H1 (cell line): Measurements from ENCODE around the gene TTC34. TPM values are rescaled to one million over a fixed set of nuclear protein-coding genes. Genes with fewer than 3 reads are reported as not detected.

Source experiments
- CHD7 ChIP-seq: fragments of 300-600 bp; sonication (generic); IDR thresholded peaks from 2 replicates; pipeline ENCODE4 v1.7.1; 2012; ENCODE audit warnings: low read length, moderate library complexity, mild to moderate bottlenecking, inconsistent platforms; ENCODE audit not compliant: insufficient replicate concordance
- GABPA ChIP-seq: IDR thresholded peaks from 2 replicates; pipeline ENCODE4 v1.6.1; 2011; ENCODE audit warnings: mild to moderate bottlenecking, low read length, moderate library complexity, borderline replicate concordance; ENCODE audit not compliant: insufficient read depth
- KDM5A ChIP-seq: fragments of 200-600 bp; IDR thresholded peaks from 2 replicates; pipeline ENCODE4 v1.7.1; 2012; ENCODE audit warnings: mild to moderate bottlenecking, low read length, inconsistent platforms, mixed read lengths
- PHF8 ChIP-seq: fragments of 200-600 bp; sonication (generic); conservative IDR thresholded peaks from 2 replicates; pipeline ENCODE4 v1.7.1; 2012; ENCODE audit warnings: low read depth, mild to moderate bottlenecking, inconsistent platforms, low read length, moderate library complexity
- TEAD4 ChIP-seq: IDR thresholded peaks from 2 replicates; pipeline ENCODE4 v1.6.1; 2012; ENCODE audit warnings: low read depth, low read length, inconsistent platforms, mixed read lengths
- polyA plus RNA-seq, 7 experiments: library from polyadenylated mRNA; depleted of rRNA in 3 of 7; stranded (reverse) in 5 of 7; unstranded in 2 of 7; fragments of >200 nt in 5 of 7; fragments of 200-250 nt in 2 of 7; gene quantifications; 1 replicate in 5 of 7; 2 replicates in 1 of 7; 4 replicates in 1 of 7; pipeline versions ENCODE4 v1.2.1 to v1.2.3, GENCODE V29; 2011 to 2013; ENCODE audit warnings: missing spikeins in 2 of 7, mixed read lengths in 2 of 7
- total RNA-seq: library from RNA; stranded (reverse); fragmentation: NEBNext Ultra II Directional; extraction: Animal tissue kit (Norgen Biotek cat#: 25700); gene quantifications from 2 replicates; pipeline ENCODE4 v1.2.1, GENCODE V29; 2021

TTC34 gene
- total and polyA plus RNA-seq, 2 of the 8 experiments (the other 6 are each of a cell fraction or from before 2014, with no cell fraction given) = 0.23 to 0.50 TPM

- TF ChIP-seq CHD7 (no peak), TEAD4 (no peak), KDM5A (no peak), GABPA (no peak), PHF8 (no peak)
These were observed 167.5 kb downstream of the TTC34 start (continued) for GRCh38 chr1:2633936-2634491.
